OCI-LY7 (cell line): ENCODE results near the gene UQCC5. TPM values are rescaled to one million over a fixed set of nuclear protein-coding genes. Genes with fewer than 3 reads are reported as not detected.

ENCODE experiments used
- BruUV-seq: library from RNA; stranded (reverse); fragments of 400-500 nt; replicated peaks from 2 replicates; lab custom pipeline; 2021; lab: Mats Ljungman, UMichigan
- CTCF ChIA-PET: fragments of 300-600 bp; sonication (Branson Sonifier 250); formaldehyde crosslinking; loops from one replicate; lab custom pipeline; 2022; ENCODE audit warnings: antibody characterized with exemption; ENCODE audit not compliant: unreplicated experiment; lab: Charles Lee
- POLR2A ChIA-PET: fragments of 300-600 bp; sonication (Branson Sonifier 250); formaldehyde crosslinking; loops from one replicate; lab custom pipeline; 2022; ENCODE audit warnings: antibody characterized with exemption; lab: Charles Lee
- DNase-seq: peaks from one replicate; pipeline ENCODE4 v3.0.0-alpha.2; 2015; ENCODE audit warnings: low spot score
- H2AFZ ChIP-seq: fragments of 200-600 bp; sonication (generic), shearing (Covaris generic); 2 replicates; pipeline ENCODE4 v1.6.1; 2014; ENCODE audit warnings: mild to moderate bottlenecking, antibody characterized with exemption, low read length, moderate library complexity
- H3K27ac ChIP-seq: fragments of 200-600 bp; sonication (generic); 2 replicates; pipeline ENCODE4 v1.5.1; 2014; ENCODE audit warnings: mixed run types, low read depth, mild to moderate bottlenecking, moderate library complexity, low read length, inconsistent platforms; ENCODE audit not compliant: poor library complexity, severe bottlenecking
- H3K36me3 ChIP-seq: fragments of 200-600 bp; sonication (generic); 2 replicates; pipeline ENCODE4 v1.6.1; 2014; ENCODE audit warnings: mild to moderate bottlenecking, antibody characterized with exemption, low read length, moderate library complexity, mixed read lengths; ENCODE audit not compliant: insufficient read depth
- H3K4me1 ChIP-seq: fragments of 200-600 bp; sonication (generic); 2 replicates; pipeline ENCODE4 v1.5.1; 2014; ENCODE audit warnings: mild to moderate bottlenecking, low read length; ENCODE audit not compliant: insufficient read depth, poor library complexity, severe bottlenecking
- H3K4me2 ChIP-seq: fragments of 200-600 bp; sonication (generic); 2 replicates; pipeline ENCODE4 v1.6.1; 2014; ENCODE audit warnings: mild to moderate bottlenecking, low read length
- H3K4me3 ChIP-seq: fragments of 200-600 bp; sonication (generic); 2 replicates; pipeline ENCODE4 v1.5.1; 2014; ENCODE audit warnings: mild to moderate bottlenecking, low read depth, low read length; ENCODE audit not compliant: poor library complexity, severe bottlenecking
- H3K79me2 ChIP-seq: fragments of 200-600 bp; sonication (generic); 2 replicates; pipeline ENCODE4 v1.6.1; 2016; ENCODE audit warnings: low read depth, mild to moderate bottlenecking, low read length, moderate library complexity, mixed read lengths; ENCODE audit not compliant: insufficient read depth
- H3K9me2 ChIP-seq: fragments of 200-600 bp; sonication (generic); 2 replicates; pipeline ENCODE4 v1.6.1; 2016; ENCODE audit warnings: mild to moderate bottlenecking, low read length, mixed read lengths; ENCODE audit not compliant: insufficient read depth
- H3K9me3 ChIP-seq: fragments of 200-600 bp; sonication (generic); 2 replicates; pipeline ENCODE4 v1.6.1; 2014; ENCODE audit warnings: mild to moderate bottlenecking, mixed run types, low read length, mixed read lengths
- H4K20me1 ChIP-seq: fragments of 200-600 bp; sonication (generic); 2 replicates; pipeline ENCODE4 v1.6.1; 2014; ENCODE audit warnings: mild to moderate bottlenecking, antibody characterized with exemption, low read length, moderate library complexity, mixed read lengths; ENCODE audit not compliant: insufficient read depth
- CTCF ChIP-seq: fragments of 200-600 bp; sonication (generic); conservative IDR thresholded peaks from 2 replicates; pipeline ENCODE4 v1.5.1; 2014; ENCODE audit warnings: mild to moderate bottlenecking, antibody characterized with exemption, low read length, moderate library complexity, mixed read lengths
- EZH2phosphoT487 ChIP-seq: fragments of 200-600 bp; sonication (generic); IDR thresholded peaks from 2 replicates; pipeline ENCODE4 v1.6.1; 2018; ENCODE audit warnings: low read depth, borderline replicate concordance, mild to moderate bottlenecking, mixed run types, antibody characterized with exemption, low read length, moderate library complexity, mixed read lengths
- intact Hi-C: fragments of 100-400 bp; cut with micrococcal nuclease; formaldehyde crosslinking; loops from one replicate; pipeline ENCODE4 v1.10.0; 2022; ENCODE audit not compliant: unreplicated experiment
- total RNA-seq, 2 experiments: library from RNA; depleted of rRNA in 1 of 2; stranded (reverse); fragments of >200 nt in 1 of 2; shearing (Covaris generic) in 1 of 2; gene quantifications; 2 replicates each; pipeline ENCODE4 v1.2.3, GENCODE V29; 2014 to 2022

Gene UQCC5
- total RNA-seq, 2 experiments from 2014 or later = 18.4 to 25.6 TPM

- TF ChIP-seq EZH2phosphoT487 (no peak), CTCF (no peak)
- Histone ChIP-seq H3K4me3 (no peak overlapping the region), H2AFZ (no peak overlapping the region), H3K36me3 (peaks cover 63% of the 10 kb centered on the region; the same call in 1 of the 2 replicates), H3K27ac (no peak overlapping the region), H4K20me1 (no peaks in the 10 kb centered on the region), H3K4me1 (no peaks in the 10 kb centered on the region), H3K79me2 (no peaks in the 10 kb centered on the region), H3K9me2 (no peaks in the 10 kb centered on the region), H3K9me3 (no peaks in the 10 kb centered on the region), H3K4me2 (no peak overlapping the region)
- intact Hi-C loops = no loop called here
- POLR2A ChIA-PET = no interaction called here
- CTCF ChIA-PET = no interaction called here
- no TSS peak for BruUV-seq
- DNase-seq = no peak
Measured at GRCh38 chr3:52490035-52490938, 46.1 kb upstream of the UQCC5 start.

GRCh38 chr3:52490939-52491526 lies 45.4 kb upstream of the UQCC5 start:
- Histone ChIP-seq H3K79me2 (no peaks in the 10 kb centered on the region), H4K20me1 (no peaks in the 10 kb centered on the region), H3K36me3 (peaks cover 56% of the 10 kb centered on the region; the same call in 1 of the 2 replicates), H2AFZ (no peak overlapping the region), H3K4me2 (no peak overlapping the region), H3K4me3 (no peak overlapping the region), H3K9me2 (no peaks in the 10 kb centered on the region), H3K9me3 (no peaks in the 10 kb centered on the region), H3K4me1 (no peaks in the 10 kb centered on the region), H3K27ac (no peak overlapping the region)
- POLR2A ChIA-PET = no interaction called here
- no peak for TF ChIP-seq CTCF
- no peak for TF ChIP-seq EZH2phosphoT487
- CTCF ChIA-PET = no interaction called here
- no peak for DNase-seq
- no TSS peak for BruUV-seq
- intact Hi-C loops = no loop called here
